Peyer's patch (tissue), 4 donors: ENCODE data around the gene SCN1A.

Experiments
- POLR2A ChIP-seq, 2 donors: fragments of 450-650 bp; IDR thresholded peaks; one replicate each; pipeline ENCODE4 v1.5.1; 2017; ENCODE audit warnings: antibody characterized with exemption in 2 of 2, mild to moderate bottlenecking in 2 of 2, moderate library complexity in 2 of 2
- TF ChIP-seq, protein P1 (sequence below), 6 experiments: fragments of 450-650 bp in 4 of 6; fragments of 200-600 bp in 2 of 6; sonication (generic) in 1 of 6; IDR thresholded peaks; one replicate each; pipeline ENCODE4 v1.5.1; 2017 to 2019; ENCODE audit warnings: antibody characterized with exemption in 6 of 6, mild to moderate bottlenecking in 3 of 6, moderate library complexity in 1 of 6

DNA sequence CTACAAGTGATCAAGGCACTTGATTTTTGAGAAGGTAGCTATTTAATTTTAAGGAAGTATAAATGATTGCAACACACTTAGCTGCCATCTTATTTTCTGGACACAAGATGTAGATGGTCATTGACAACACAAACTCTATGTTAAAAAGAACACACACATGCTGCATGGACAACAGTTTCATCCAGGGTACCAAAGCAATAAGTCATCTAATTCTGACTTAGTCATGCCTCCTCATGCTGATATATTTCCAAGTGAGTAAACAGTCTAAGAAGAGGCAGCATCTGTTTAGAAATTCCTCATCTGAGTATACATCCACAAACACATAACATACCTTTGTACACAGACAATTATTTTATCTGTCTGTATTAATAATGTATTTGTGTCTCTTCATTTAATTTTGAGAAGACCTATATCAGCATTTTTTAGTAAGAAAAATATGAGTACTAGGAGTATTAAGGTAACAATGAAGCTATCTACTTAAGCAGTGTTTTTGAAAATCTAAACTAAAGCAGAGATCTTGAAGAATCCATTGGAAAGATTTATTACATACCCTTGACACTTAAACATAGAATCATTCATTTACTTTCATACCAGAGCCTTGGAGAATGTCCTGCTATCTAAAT, 84.9 kb downstream of the SCN1A start:
- no peak for TF ChIP-seq POLR2A (IDR thresholded peaks at IDR 0.05)
- TF ChIP-seq, protein P1, sequence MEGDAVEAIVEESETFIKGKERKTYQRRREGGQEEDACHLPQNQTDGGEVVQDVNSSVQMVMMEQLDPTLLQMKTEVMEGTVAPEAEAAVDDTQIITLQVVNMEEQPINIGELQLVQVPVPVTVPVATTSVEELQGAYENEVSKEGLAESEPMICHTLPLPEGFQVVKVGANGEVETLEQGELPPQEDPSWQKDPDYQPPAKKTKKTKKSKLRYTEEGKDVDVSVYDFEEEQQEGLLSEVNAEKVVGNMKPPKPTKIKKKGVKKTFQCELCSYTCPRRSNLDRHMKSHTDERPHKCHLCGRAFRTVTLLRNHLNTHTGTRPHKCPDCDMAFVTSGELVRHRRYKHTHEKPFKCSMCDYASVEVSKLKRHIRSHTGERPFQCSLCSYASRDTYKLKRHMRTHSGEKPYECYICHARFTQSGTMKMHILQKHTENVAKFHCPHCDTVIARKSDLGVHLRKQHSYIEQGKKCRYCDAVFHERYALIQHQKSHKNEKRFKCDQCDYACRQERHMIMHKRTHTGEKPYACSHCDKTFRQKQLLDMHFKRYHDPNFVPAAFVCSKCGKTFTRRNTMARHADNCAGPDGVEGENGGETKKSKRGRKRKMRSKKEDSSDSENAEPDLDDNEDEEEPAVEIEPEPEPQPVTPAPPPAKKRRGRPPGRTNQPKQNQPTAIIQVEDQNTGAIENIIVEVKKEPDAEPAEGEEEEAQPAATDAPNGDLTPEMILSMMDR (IDR thresholded peaks at IDR 0.05), result no peak
